Mammary epithelial cell (primary cell): ENCODE measurements around the gene PSD4.

ENCODE experiments used
- CTCF ChIP-seq, 2 donors: IDR thresholded peaks in 1 of 2; conservative IDR thresholded peaks in 1 of 2; 2 replicates each; pipeline ENCODE4 v1.5.1; 2011 to 2012; ENCODE audit warnings: inconsistent platforms in 2 of 2, low read length in 2 of 2, mild to moderate bottlenecking in 2 of 2, control low read depth in 1 of 2, low read depth in 1 of 2; ENCODE audit not compliant: insufficient read depth in 1 of 2; ENCODE audit errors: extremely low read depth in 1 of 2
- EZH2 ChIP-seq: IDR thresholded peaks from 2 replicates; pipeline ENCODE4 v1.6.1; 2012; ENCODE audit warnings: low read length, inconsistent platforms, borderline replicate concordance

- TF ChIP-seq CTCF (conservative IDR thresholded peaks at IDR 0.05 in 1 of 2, IDR thresholded peaks at IDR 0.05 in 1 of 2; ENCODE audit: extremely low read depth in 1 of 2, insufficient read depth in 1 of 2, low read depth in 1 of 2, low read length in 2 of 2), result no peak
- no peak for TF ChIP-seq EZH2
Observed at GRCh38 chr2:113242327-113242726, 68.6 kb downstream of the PSD4 start.
